PC-3 (cell line): Measurements from ENCODE around the gene ENPP3. TPM values are rescaled to one million over a fixed set of nuclear protein-coding genes. Genes with fewer than 3 reads are reported as not detected.

Experiments
- ATAC-seq: fragments of 200-7000 bp; cut with Tn5 transposase; 2 replicates; pipeline ENCODE4 v1.9.1; 2020; ENCODE audit warnings: mild to moderate bottlenecking, moderate library complexity
- BruUV-seq: library from RNA; stranded (reverse); fragments of 400-500 nt; replicated peaks from 2 replicates; lab custom pipeline; 2021; lab: Mats Ljungman, UMichigan
- CTCF ChIA-PET: fragments of 300-600 bp; sonication (Branson Sonifier 250); formaldehyde crosslinking; loops from one replicate; lab custom pipeline; 2022; ENCODE audit warnings: antibody characterized with exemption; lab: Charles Lee
- POLR2A ChIA-PET: fragments of 300-600 bp; sonication (Branson Sonifier 250); formaldehyde crosslinking; loops from one replicate; lab custom pipeline; 2022; ENCODE audit warnings: antibody characterized with exemption; ENCODE audit not compliant: unreplicated experiment; lab: Charles Lee
- DNase-seq: peaks from one replicate; pipeline ENCODE4 v3.0.0-alpha.2; 2015
- H2AFZ ChIP-seq: fragments of 300-600 bp; sonication (generic); 2 replicates; pipeline ENCODE4 v1.6.0; 2016; ENCODE audit warnings: antibody characterized with exemption, low read length
- H3F3A ChIP-seq: fragments of 300-600 bp; sonication (generic); one replicate; pipeline ENCODE4 v1.6.0; 2017; ENCODE audit warnings: antibody characterized with exemption, low read length, control low read depth, mild to moderate bottlenecking; ENCODE audit not compliant: unreplicated experiment
- H3K27ac ChIP-seq: fragments of 300-600 bp; sonication (generic); 2 replicates; pipeline ENCODE4 v1.5.1; 2016; ENCODE audit warnings: mild to moderate bottlenecking, low read length
- H3K27me3 ChIP-seq: fragments of 300-600 bp; sonication (generic); 2 replicates; pipeline ENCODE4 v1.6.1; 2016; ENCODE audit warnings: low read length, mixed read lengths
- H3K36me3 ChIP-seq: fragments of 300-600 bp; sonication (generic); 2 replicates; pipeline ENCODE4 v1.6.1; 2016; ENCODE audit warnings: low read depth, mixed run types, low read length, mixed read lengths
- H3K4me1 ChIP-seq: fragments of 300-600 bp; sonication (generic); 2 replicates; pipeline ENCODE4 v1.5.1; 2016; ENCODE audit warnings: low read length; ENCODE audit not compliant: insufficient read depth
- H3K4me2 ChIP-seq: fragments of 300-600 bp; sonication (generic); 2 replicates; pipeline ENCODE4 v1.6.0; 2016; ENCODE audit warnings: low read length
- H3K4me3 ChIP-seq: fragments of 300-600 bp; sonication (generic); 2 replicates; pipeline ENCODE4 v1.5.1; 2016; ENCODE audit warnings: mild to moderate bottlenecking, low read length, mixed read lengths
- H3K79me2 ChIP-seq: fragments of 300-600 bp; sonication (generic); 2 replicates; pipeline ENCODE4 v1.6.1; 2017; ENCODE audit warnings: low read length, mixed read lengths
- H3K9ac ChIP-seq: fragments of 300-600 bp; sonication (generic); 2 replicates; pipeline ENCODE4 v1.6.0; 2016; ENCODE audit warnings: mild to moderate bottlenecking, low read length
- H3K9me2 ChIP-seq: fragments of 300-600 bp; sonication (generic); replicated peaks from 2 replicates; pipeline ENCODE4 v1.6.1; 2016; ENCODE audit warnings: mixed run types, low read length, mixed read lengths
- H3K9me3 ChIP-seq: fragments of 300-600 bp; sonication (generic); 2 replicates; pipeline ENCODE4 v1.6.1; 2016; ENCODE audit warnings: low read length, mixed read lengths
- H4K20me1 ChIP-seq: fragments of 300-600 bp; sonication (generic); 2 replicates; pipeline ENCODE4 v1.6.1; 2016; ENCODE audit warnings: low read length, mixed read lengths
- EZH2 ChIP-seq: fragments of 300-600 bp; sonication (generic); IDR thresholded peaks from one replicate; pipeline ENCODE4 v1.6.1; 2017; ENCODE audit warnings: antibody characterized with exemption, mild to moderate bottlenecking, low read length; ENCODE audit not compliant: unreplicated experiment
- EZH2phosphoT487 ChIP-seq: fragments of 300-600 bp; sonication (generic); IDR thresholded peaks from 2 replicates; pipeline ENCODE4 v1.6.1; 2018; ENCODE audit warnings: mild to moderate bottlenecking, antibody characterized with exemption, low read length, borderline replicate concordance
- intact Hi-C: fragments of 100-400 bp; cut with micrococcal nuclease; formaldehyde crosslinking; loops from 2 replicates; pipeline ENCODE4 v1.9.0; 2023
- total RNA-seq: library from RNA; depleted of rRNA; stranded (reverse); fragments of >200 nt; gene quantifications from 2 replicates; pipeline ENCODE4 v1.2.3, GENCODE V29; 2014
- TF ChIP-seq, protein P1 (sequence below): fragments of 300-600 bp; sonication (generic); conservative IDR thresholded peaks from 2 replicates; pipeline ENCODE4 v1.5.1; 2017; ENCODE audit warnings: antibody characterized with exemption, low read depth, mild to moderate bottlenecking, low read length

The ENPP3 gene
- total RNA-seq, 1 experiment from 2014 or later: 0.18 TPM

DNA sequence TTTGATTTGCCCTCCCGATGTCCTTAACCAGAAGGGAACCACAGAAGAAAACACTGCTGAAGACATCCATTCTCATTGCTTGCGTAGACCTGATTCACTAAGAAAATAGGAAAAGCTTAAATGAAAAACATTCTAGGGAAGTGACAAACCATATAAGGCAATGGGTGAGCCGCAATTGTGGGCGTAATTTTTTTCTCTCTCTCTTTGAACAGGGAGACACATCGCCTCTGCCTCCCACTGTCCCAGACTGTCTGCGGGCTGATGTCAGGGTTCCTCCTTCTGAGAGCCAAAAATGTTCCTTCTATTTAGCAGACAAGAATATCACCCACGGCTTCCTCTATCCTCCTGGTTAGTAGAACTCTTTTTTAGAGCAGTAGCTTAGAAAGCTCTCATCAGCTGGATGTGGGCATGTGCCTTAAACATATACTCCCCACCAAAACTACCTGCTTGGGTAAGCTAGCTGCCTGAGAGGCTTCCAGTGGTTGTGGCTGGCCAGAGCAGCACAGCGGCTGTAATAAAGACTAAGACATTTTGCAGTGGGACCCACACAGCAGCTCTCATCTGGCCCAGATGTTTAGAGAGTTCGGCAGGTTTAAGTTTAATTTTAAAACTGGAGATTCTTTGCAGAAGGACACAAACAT lies 96.4 kb downstream of the ENPP3 start:
- Histone ChIP-seq H3K9ac (no peak overlapping the region), H3K27ac (no peak overlapping the region), H4K20me1 (no peaks in the 10 kb centered on the region), H3K4me3 (no peak overlapping the region), H3K27me3 (no peaks in the 10 kb centered on the region), H3K9me3 (no peaks in the 10 kb centered on the region), H3K4me2 (no peak overlapping the region), H2AFZ (no peak overlapping the region), H3K79me2 (no peaks in the 10 kb centered on the region), H3K4me1 (no peaks in the 10 kb centered on the region), H3K9me2 (no peaks in the 10 kb centered on the region), H3F3A (no peaks in the 10 kb centered on the region), H3K36me3 (no peaks in the 10 kb centered on the region)
- no peak for ATAC-seq
- no TSS peak for BruUV-seq
- no peak for TF ChIP-seq EZH2phosphoT487
- no peak for TF ChIP-seq EZH2
- TF ChIP-seq, protein P1, sequence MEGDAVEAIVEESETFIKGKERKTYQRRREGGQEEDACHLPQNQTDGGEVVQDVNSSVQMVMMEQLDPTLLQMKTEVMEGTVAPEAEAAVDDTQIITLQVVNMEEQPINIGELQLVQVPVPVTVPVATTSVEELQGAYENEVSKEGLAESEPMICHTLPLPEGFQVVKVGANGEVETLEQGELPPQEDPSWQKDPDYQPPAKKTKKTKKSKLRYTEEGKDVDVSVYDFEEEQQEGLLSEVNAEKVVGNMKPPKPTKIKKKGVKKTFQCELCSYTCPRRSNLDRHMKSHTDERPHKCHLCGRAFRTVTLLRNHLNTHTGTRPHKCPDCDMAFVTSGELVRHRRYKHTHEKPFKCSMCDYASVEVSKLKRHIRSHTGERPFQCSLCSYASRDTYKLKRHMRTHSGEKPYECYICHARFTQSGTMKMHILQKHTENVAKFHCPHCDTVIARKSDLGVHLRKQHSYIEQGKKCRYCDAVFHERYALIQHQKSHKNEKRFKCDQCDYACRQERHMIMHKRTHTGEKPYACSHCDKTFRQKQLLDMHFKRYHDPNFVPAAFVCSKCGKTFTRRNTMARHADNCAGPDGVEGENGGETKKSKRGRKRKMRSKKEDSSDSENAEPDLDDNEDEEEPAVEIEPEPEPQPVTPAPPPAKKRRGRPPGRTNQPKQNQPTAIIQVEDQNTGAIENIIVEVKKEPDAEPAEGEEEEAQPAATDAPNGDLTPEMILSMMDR: no peak
- no peak for DNase-seq
- ChIA-PET POLR2A (no interaction called here), CTCF (no interaction called here)
- intact Hi-C loops: no loop called here

DNA sequence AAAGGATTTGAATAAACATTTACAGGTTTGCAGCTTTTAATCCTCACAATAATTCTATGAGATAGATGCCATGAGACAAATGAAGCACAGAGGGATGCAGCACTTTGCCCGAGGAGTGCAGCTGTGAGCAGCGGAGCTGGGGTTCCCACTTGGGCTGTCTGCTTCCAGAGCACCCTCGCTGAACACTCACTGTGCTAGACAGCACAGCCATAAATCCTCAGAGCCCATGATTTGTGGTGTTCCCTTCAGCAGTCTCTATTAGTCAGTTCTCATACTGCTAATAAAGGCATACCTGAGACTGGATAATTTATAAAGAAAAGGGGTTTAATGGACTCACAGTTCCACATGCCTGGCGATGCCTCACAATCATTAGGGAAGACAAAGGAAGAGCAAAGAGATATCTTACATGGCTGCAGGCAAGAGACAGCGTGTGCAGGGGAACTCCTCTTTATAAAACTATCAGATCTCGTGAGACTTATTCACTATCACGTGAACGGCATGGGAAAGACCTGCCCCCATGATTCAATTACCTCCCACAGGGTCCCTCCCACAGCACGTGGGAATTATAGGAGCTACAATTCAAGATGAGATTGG lies 99.0 kb downstream of the ENPP3 start:
- DNase-seq: no peak
- no peaks in the 10 kb centered on the region for H3K9me2 ChIP-seq

More for the DNA sequence above, 99.0 kb downstream of the ENPP3 start:
- intact Hi-C loops: no loop called here
- H3K27me3 ChIP-seq: no peaks in the 10 kb centered on the region
- H4K20me1 ChIP-seq: no peaks in the 10 kb centered on the region
- no peaks in the 10 kb centered on the region for H3K36me3 ChIP-seq
- no peak overlapping the region for H3K4me2 ChIP-seq
- H3K4me1 ChIP-seq: peaks cover 4% of the 10 kb centered on the region; the same call in 1 of the 2 replicates
- no TSS peak for BruUV-seq
- no peak overlapping the region for H2AFZ ChIP-seq
- POLR2A ChIA-PET: no interaction called here
- CTCF ChIA-PET: no interaction called here
- H3K27ac ChIP-seq: no peak overlapping the region
- no peaks in the 10 kb centered on the region for H3K9me3 ChIP-seq
- H3F3A ChIP-seq: no peaks in the 10 kb centered on the region
- no peak overlapping the region for H3K4me3 ChIP-seq
- TF ChIP-seq, protein P1: no peak
- no peak for TF ChIP-seq EZH2phosphoT487
- no peak for TF ChIP-seq EZH2
- no peak for ATAC-seq
- no peaks in the 10 kb centered on the region for H3K79me2 ChIP-seq
- no peak overlapping the region for H3K9ac ChIP-seq
